T-helper 2 cell (primary cell): Measurements from ENCODE around the gene TBKBP1.

Experiments used
- DNase-seq, 5 experiments: peaks; one replicate each; pipeline versions ENCODE4 v3.0.0 to v3.0.0-alpha.2; 2012 to 2022
- total RNA-seq, 2 donors: gene quantifications; one replicate each; lab custom pipeline; 2026; lab: John Stamatoyannopoulos, UW

The TBKBP1 gene, protein sequence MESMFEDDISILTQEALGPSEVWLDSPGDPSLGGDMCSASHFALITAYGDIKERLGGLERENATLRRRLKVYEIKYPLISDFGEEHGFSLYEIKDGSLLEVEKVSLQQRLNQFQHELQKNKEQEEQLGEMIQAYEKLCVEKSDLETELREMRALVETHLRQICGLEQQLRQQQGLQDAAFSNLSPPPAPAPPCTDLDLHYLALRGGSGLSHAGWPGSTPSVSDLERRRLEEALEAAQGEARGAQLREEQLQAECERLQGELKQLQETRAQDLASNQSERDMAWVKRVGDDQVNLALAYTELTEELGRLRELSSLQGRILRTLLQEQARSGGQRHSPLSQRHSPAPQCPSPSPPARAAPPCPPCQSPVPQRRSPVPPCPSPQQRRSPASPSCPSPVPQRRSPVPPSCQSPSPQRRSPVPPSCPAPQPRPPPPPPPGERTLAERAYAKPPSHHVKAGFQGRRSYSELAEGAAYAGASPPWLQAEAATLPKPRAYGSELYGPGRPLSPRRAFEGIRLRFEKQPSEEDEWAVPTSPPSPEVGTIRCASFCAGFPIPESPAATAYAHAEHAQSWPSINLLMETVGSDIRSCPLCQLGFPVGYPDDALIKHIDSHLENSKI
- total RNA-seq, result 2.2 to 4.3 reads per million in 2 donors

GRCh38 chr17:47693731-47694580 is at the start of gene TBKBP1:
Gene TBKBP1, plus strand, starts transcription at chr17:47694161. Its CDS starts 1,952 bp downstream, at chr17:47696113.
- DNase-seq, result peak in 4 of 5 experiments; percentile 24 to 60 (median 45)

DNA sequence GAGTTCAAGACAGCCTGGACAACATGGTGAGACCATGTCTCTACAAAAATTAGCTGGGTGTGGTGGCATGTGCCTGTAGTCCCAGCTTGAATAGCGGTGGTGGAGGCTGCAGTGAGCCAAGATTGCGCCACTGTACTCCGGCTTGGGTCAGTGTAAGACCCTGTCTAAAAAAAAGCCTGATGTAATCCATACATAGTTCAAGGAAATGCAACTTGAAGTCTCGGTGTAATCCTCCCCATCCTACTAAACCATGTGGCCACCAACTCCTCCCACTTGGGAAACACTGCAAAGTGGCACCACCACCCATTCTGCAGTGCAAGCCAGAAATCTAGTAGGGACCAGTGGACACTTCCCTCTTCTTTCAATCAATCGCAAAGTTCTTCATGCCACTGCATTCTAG is 49.6 kb upstream of the TBKBP1 start:
- no peak for DNase-seq

DNA sequence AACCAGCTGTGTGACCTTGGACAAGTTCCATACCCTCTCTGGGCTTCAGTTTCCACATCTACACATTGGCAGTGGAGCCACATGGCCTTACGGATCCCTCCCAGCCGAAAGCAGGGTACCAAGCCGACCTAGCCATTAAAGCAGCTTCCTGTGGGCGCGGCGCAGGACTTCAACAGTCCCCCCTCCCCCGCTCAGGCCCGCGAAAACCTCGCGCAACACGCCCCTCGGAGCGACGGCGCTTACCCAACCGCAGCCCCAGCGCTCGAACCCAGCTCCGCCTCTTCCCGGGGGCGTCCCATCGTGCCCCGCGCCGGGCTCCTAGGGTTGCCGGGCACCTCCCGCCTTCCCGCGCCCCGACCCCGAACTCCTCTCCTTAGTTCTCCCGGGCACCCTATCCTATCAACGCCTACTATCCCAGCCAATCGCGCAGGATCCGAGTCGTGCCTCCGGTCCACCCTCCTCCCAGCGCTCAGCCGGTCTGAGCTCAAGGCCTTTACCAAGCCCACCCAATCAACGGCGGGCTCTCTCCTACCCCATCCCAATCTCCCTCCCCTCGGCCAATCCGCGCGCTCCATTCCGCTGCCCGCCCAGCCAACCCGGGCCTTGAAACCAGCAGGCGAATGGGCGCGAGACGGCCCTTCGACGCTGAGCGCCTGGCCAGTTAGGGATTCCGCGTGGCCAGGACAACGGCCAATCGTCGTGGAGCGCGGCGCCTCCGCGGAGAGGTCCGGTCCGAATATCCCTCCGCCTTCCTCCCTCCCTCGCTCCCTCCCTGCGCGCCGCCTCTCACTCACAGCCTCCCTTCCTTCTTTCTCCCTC is 44.6 kb upstream of the TBKBP1 start, which contains the start of gene KPNB1:
Gene KPNB1 (plus strand): TSS at position 767 of the 819 bp plus-strand sequence. CDS start 326 bp downstream, outside the sequence.
- peak; percentile 95 to 100 (median 97) for DNase-seq

DNA sequence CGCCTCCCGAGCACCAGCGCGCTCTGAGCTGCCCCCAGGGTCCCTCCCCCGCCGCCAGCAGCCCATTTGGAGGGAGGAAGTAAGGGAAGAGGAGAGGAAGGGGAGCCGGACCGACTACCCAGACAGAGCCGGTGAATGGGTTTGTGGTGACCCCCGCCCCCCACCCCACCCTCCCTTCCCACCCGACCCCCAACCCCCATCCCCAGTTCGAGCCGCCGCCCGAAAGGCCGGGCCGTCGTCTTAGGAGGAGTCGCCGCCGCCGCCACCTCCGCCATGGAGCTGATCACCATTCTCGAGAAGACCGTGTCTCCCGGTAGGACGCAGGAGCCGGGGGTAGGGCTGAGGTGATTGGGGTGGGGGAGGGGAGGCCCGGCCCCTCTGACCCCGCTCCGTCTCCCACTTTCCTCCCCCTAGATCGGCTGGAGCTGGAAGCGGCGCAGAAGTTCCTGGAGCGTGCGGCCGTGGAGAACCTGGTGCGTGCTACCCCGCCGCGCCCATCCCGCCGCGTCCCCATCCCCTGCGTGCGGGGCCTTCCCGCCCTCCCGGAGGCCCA is 43.9 kb upstream of the TBKBP1 start:
- peak in 3 of 5 experiments; percentile 27 to 85 (median 44) for DNase-seq

GRCh38 chr17:47650525-47651522 is 43.1 kb upstream of the TBKBP1 start:
- peak; percentile 82 to 98 (median 87) for DNase-seq

DNA sequence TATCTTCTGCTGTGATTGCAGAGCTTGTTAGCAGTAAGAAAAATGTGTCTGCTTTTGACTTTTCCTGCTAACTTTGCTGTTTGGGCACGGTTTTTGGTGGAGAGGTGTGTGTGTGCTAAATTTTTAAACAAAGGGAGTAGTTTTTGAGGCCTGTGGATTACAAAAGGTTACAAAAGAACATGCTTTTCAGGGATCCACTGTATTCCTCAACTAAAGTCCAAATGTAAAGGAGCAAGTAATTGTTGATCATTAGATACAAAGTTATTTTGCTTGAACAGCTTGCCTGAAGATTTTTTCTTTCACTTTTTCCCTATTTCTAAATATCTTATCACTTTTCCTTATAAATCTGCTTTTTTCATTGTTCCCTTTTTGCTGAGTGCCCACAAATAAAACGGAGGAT is 42.3 kb upstream of the TBKBP1 start:
- DNase-seq, result no peak

DNA sequence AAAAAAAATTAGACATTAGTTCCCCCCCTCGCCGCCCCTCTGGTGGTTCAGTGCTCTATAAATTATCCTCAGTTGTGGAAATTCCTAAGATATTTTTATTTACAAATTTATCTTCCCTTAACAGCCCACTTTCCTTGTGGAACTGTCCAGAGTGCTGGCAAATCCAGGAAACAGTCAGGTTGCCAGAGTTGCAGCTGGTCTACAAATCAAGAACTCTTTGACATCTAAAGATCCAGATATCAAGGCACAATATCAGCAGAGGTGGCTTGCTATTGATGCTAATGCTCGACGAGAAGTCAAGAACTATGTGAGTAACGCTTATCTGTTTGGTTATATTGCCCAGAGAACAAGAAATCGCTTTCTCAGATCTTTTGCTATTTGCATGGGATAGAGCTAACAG is 41.4 kb upstream of the TBKBP1 start:
- DNase-seq, result no peak

GRCh38 chr17:47653442-47653841 is 40.5 kb upstream of the TBKBP1 start:
- no peak for DNase-seq

GRCh38 chr17:47654991-47655390 is 39.0 kb upstream of the TBKBP1 start:
- DNase-seq, result no peak

GRCh38 chr17:47660064-47660492 is 33.9 kb upstream of the TBKBP1 start:
- peak in 2 of 5 experiments; percentile 26 to 84 for DNase-seq

- DNase-seq, result peak in 4 of 5 experiments; percentile 24 to 65 (median 38)
Measured at GRCh38 chr17:47663912-47664623, 29.9 kb upstream of the TBKBP1 start.

GRCh38 chr17:47664624-47664941 is 29.4 kb upstream of the TBKBP1 start:
- no peak for DNase-seq

GRCh38 chr17:47665655-47666054 is 28.3 kb upstream of the TBKBP1 start:
- DNase-seq, result no peak

GRCh38 chr17:47669081-47669480 is 24.9 kb upstream of the TBKBP1 start:
- no peak for DNase-seq

DNA sequence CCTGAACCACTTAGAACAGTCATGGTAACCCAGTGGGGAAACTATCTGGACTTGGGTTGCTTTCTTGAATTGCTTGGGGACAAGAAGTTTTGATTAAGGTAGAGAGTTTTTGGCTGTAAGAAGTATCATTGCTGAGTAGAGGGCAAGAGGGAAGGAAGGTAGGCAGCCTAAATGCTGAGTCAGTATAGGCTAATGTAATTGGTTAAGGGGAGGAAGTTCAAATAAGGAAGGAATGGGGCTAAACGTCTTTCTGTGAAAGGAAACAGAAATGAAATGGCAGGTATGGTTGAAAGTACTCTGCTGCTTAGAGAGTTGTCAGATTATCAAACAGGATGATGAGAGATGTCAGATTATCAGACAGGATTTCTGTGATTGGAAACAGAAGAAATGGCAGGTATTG is 23.9 kb upstream of the TBKBP1 start:
- DNase-seq, result peak in 1 of 5 experiments; percentile 55

GRCh38 chr17:47674499-47674898 is 19.5 kb upstream of the TBKBP1 start:
- DNase-seq, result peak in 1 of 5 experiments; percentile 54

GRCh38 chr17:47675380-47676198 is 18.4 kb upstream of the TBKBP1 start:
- no peak for DNase-seq

DNA sequence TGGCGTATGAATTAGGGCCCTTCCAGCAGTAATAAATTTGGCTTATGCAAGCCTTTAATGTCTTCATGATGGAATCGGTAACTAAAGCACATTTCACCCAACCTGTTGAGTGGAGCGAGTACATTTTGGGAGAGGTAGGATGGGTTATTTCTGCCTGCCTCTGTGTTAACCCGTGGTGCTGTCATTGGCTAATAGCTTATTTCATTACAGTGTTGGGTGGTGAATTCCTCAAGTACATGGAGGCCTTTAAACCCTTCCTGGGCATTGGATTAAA is 17.8 kb upstream of the TBKBP1 start:
- DNase-seq, result no peak
